Raji (cell line): ENCODE data around the gene ALDH5A1.
A peak's percentile ranks its signal among the peaks of the same experiment; 100 is the strongest.

Source experiments
- POLR2A ChIP-seq: IDR thresholded peaks from 2 replicates; pipeline ENCODE4 v1.6.1; 2011; ENCODE audit warnings: low read depth, low read length, control low read depth; ENCODE audit not compliant: insufficient read depth

Gene ALDH5A1

GRCh38 chr6:24501914-24502313, 7.1 kb downstream of the ALDH5A1 start:
- TF ChIP-seq POLR2A: no peak

GRCh38 chr6:24504287-24504648, 9.5 kb downstream of the ALDH5A1 start:
- no peak for TF ChIP-seq POLR2A

DNA sequence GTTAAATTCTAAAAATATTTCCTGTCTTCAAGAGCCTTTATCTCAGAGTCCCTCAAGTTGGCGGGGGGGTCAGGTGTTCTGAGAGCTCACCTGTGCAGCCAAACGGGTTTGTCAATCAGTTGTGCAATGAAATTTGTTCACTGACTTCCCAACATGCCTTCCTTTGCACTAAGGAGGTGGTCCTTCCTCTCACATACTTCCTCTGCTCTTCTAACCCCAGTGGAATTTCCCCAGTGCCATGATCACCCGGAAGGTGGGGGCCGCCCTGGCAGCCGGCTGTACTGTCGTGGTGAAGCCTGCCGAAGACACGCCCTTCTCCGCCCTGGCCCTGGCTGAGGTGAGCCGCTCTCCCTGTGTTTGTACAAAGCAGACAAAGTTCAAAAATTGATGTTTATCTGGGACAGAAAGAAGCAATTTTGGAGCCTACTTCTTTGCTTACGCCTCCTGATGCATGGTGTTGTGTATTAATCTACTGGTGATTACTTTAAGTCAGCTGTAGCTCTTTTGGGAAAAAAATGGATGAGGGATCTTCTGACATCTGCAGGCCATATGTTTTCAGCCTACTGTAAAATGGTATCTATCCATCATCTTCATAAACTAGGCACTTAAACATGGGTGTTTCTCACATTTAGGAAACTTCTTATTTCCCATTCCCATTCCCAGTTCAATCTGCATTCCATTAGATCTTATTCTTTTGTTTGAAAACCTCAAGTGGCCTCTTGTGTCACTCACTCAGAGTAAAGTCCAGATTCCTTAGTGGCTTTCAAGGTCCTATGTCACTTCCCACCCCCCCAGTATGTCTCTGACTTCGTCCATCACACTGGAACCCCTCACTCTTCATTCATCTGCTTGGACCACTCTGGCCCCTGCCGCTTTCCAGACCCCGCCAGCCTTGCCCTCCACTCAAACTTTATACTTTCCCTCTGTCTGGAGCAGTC, 10.1 kb downstream of the ALDH5A1 start:
- TF ChIP-seq POLR2A: no peak

GRCh38 chr6:24506814-24507520, 12.2 kb downstream of the ALDH5A1 start:
- TF ChIP-seq POLR2A: no peak

DNA sequence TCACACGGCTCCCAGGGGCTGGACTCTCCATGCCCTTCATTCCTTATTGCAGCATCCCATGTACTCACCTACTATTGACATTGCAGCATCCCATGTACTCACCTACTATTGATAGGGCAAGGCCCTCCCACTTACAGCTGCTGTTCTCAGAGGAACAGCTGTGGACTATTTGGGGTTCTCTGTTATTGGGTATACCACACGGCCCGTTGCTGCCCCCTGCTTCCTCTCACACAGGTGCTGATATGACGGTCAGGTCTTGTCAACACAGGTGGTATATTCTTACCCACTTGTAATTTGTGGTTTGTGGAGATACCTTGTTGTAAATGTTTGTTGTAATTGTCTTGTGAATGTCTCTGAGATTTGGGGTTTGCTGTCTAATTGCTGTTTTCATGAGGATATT, 18.8 kb downstream of the ALDH5A1 start:
- TF ChIP-seq POLR2A: no peak

GRCh38 chr6:24517659-24518543, 23.1 kb downstream of the ALDH5A1 start:
- peak; percentile 37 for TF ChIP-seq POLR2A

DNA sequence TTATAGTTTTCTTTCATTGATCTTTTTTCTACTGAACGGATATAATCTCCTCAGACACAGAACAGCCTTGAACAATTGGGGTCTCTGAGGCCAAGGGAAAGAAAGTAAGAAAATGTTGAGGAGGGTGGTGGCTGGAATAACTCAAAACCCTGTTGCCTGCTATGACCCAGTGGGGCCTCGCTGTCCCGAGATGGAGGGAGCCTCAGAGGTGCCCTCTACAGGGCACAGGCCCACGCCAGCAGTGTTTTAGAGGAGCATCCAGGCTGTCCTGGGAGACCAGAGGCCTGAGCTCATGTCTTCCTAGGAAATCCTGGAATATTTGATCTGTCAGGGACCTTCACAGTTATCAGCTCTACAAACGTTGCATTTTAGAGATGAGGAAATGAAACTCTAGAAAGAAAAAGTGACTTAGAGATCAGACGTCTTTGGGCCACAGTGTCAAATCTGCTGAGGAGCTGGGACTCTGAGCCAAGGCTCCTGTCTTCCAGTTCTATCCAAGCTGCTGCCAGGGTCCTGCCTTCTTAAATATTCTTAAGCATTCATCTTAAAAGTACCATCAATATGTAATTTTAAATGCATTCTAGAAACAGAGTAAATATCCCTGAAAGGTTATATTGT, 26.3 kb downstream of the ALDH5A1 start:
- TF ChIP-seq POLR2A: no peak

- peak; percentile 85 for TF ChIP-seq POLR2A
Measured at GRCh38 chr6:24522228-24523176, 27.7 kb downstream of the ALDH5A1 start.

- no peak for TF ChIP-seq POLR2A
Measured at GRCh38 chr6:24524329-24524728, 29.6 kb downstream of the ALDH5A1 start.

DNA sequence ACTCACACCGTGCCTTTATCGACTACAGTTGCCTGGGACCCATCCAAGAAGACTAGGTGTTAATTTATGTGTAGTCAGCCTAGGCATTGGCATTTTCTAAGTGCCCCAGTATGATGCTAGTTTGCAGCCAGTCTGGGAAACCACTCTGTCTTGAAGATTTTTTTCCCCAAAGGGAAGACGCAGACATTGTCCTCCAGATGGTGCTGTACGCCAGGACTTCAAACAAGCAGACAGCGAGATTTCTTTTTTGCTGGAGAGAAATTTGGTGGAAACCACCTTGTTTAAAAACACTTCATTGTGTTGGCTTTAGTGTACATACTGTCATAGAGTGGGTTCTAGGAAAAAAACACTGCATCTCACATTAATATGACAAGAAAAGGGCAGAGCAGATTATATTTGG, 30.0 kb downstream of the ALDH5A1 start:
- TF ChIP-seq POLR2A: no peak

DNA sequence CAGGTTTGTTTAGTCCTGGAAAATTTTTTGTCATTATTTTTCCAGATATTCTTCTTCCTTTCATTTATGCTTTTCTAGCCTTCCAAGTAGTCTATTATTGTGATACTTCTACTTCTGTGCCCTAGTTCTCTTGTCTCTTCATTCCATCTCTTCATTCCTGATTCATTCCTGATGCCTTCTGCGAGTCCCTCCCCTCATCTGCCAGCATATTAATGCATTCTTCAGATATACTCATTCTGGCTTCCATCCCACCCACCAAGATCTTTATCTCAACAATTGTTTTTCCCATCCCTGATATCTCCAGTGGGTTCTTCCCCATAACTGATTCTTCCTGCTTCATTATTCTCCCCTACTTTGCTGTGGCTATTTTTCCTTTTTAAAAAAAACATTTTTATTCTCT, 35.2 kb downstream of the ALDH5A1 start:
- no peak for TF ChIP-seq POLR2A

- TF ChIP-seq POLR2A: no peak
Measured at GRCh38 chr6:24534329-24534728, 39.6 kb downstream of the ALDH5A1 start.

DNA sequence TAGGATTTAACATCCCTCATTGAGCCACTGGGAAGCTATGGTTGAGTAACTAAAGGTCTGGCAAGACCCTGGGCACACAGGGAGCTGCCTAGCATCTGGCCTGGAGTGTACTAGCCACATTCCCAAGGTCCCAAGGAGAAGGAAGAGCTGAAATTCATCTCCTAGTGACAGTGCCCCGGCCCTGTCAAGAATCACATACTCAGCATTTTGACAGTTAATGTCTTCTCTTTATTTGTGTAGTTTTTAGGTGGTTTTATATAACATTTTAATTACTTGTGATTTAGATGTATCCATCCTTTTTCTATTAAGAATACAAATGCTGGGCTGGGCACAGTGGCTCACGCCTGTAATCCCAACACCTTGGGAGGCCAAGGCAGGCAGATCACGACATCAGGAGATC, 40.4 kb downstream of the ALDH5A1 start:
- TF ChIP-seq POLR2A: no peak

DNA sequence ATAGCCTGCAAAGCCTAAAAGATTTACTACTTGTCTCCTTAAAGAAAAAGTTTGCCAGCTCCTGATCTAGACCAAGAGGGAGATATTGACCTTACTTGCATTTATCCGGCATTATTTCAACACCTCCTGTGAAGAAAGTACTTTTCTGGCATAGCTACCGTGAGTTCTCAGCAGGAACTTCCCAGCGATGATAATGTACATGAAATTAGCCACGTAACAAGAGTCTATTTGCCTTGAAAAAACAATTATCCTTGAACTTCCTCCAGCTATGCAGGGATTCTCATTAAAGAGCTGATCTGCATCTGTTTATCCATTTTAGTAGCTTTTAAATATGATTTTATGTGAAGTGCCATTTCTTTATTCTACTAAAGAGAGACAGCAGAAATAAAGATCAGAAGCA, 41.7 kb downstream of the ALDH5A1 start:
- TF ChIP-seq POLR2A: no peak
